CD14-positive monocyte (primary cell): Measurements from ENCODE around the gene HK3. TPM values are rescaled to one million over a fixed set of nuclear protein-coding genes. Genes with fewer than 3 reads are reported as not detected.

Experiments
- DNase-seq, 3 donors: peaks; one replicate each; pipeline ENCODE4 v3.0.0-alpha.2; 2011 to 2022
- H2AFZ ChIP-seq: 2 replicates; pipeline ENCODE4 v1.6.0; 2012; ENCODE audit warnings: mild to moderate bottlenecking, low read depth, low read length, inconsistent platforms; ENCODE audit not compliant: insufficient read depth, poor library complexity, severe bottlenecking
- H3K27ac ChIP-seq, 2 donors: 1 replicate in 1 of 2; 2 replicates in 1 of 2; pipeline ENCODE4 v1.5.1; 2012 to 2013; ENCODE audit warnings: low read length in 2 of 2, control low read depth in 1 of 2, inconsistent platforms in 1 of 2, low read depth in 1 of 2, mild to moderate bottlenecking in 1 of 2
- H3K27me3 ChIP-seq, 2 donors: one replicate each; pipeline versions ENCODE4 v1.6.0 to v1.6.1; 2011 to 2013; ENCODE audit warnings: low read length in 2 of 2; ENCODE audit not compliant: control insufficient read depth in 2 of 2, insufficient read depth in 2 of 2
- H3K36me3 ChIP-seq, 2 donors: replicated peaks in 1 of 2; 1 replicate in 1 of 2; 2 replicates in 1 of 2; pipeline versions ENCODE4 v1.5.1 to v1.6.1; 2012 to 2013; ENCODE audit warnings: low read length in 2 of 2, control low read depth in 1 of 2, inconsistent platforms in 1 of 2, mild to moderate bottlenecking in 1 of 2; ENCODE audit not compliant: insufficient read depth in 2 of 2, control insufficient read depth in 1 of 2
- H3K4me1 ChIP-seq, 2 donors: 1 replicate in 1 of 2; 2 replicates in 1 of 2; pipeline versions ENCODE4 v1.5.1 to v1.6.1; 2012 to 2013; ENCODE audit warnings: low read length in 2 of 2, control low read depth in 1 of 2, inconsistent platforms in 1 of 2, mild to moderate bottlenecking in 1 of 2, moderate library complexity in 1 of 2; ENCODE audit not compliant: insufficient read depth in 2 of 2, control insufficient read depth in 1 of 2
- H3K4me2 ChIP-seq: replicated peaks from 2 replicates; pipeline ENCODE3; 2012; ENCODE audit warnings: low read length, moderate library complexity, mild to moderate bottlenecking; ENCODE audit not compliant: poor library complexity, severe bottlenecking; ENCODE audit errors: extremely low read depth
- H3K4me3 ChIP-seq, 3 experiments: fragments of 200-600 bp in 1 of 3; sonication (generic) in 1 of 3; replicated peaks in 1 of 3; 1 replicate in 2 of 3; 2 replicates in 1 of 3; pipeline ENCODE4 v1.5.1; 2011 to 2013; ENCODE audit warnings: low read length in 3 of 3, mild to moderate bottlenecking in 3 of 3, control low read depth in 2 of 3, low read depth in 2 of 3, inconsistent platforms in 1 of 3, moderate library complexity in 1 of 3
- H3K79me2 ChIP-seq: 2 replicates; pipeline ENCODE4 v1.6.0; 2012; ENCODE audit warnings: mild to moderate bottlenecking, control low read depth, inconsistent platforms, low read length, moderate library complexity; ENCODE audit not compliant: insufficient read depth
- H3K9ac ChIP-seq: 2 replicates; pipeline ENCODE4 v1.6.0; 2017; ENCODE audit warnings: low read length, mild to moderate bottlenecking; ENCODE audit not compliant: insufficient read depth, poor library complexity, severe bottlenecking
- H3K9me3 ChIP-seq, 2 donors: replicated peaks in 1 of 2; 1 replicate in 1 of 2; 2 replicates in 1 of 2; pipeline versions ENCODE4 v1.5.1 to v1.6.1; 2012 to 2013; ENCODE audit warnings: low read length in 2 of 2, control low read depth in 1 of 2; ENCODE audit not compliant: control insufficient read depth in 1 of 2, insufficient read depth in 1 of 2
- H4K20me1 ChIP-seq: 2 replicates; pipeline ENCODE4 v1.6.0; 2012; ENCODE audit warnings: mild to moderate bottlenecking, low read length, control low read depth, moderate library complexity; ENCODE audit not compliant: insufficient read depth
- H3K27ac Mint-ChIP-seq, 7 donors: one replicate each; pipeline ENCODE4 v1.8.0; 2020; ENCODE audit warnings: mild to moderate bottlenecking in 7 of 7, mixed read lengths in 7 of 7, moderate library complexity in 6 of 7, inconsistent platforms in 2 of 7
- H3K27me3 Mint-ChIP-seq, 3 donors: one replicate each; pipeline ENCODE4 v1.8.0; 2021 to 2022; ENCODE audit warnings: low read depth in 3 of 3, mild to moderate bottlenecking in 3 of 3, mixed read lengths in 3 of 3, moderate library complexity in 3 of 3, inconsistent platforms in 1 of 3
- H3K36me3 Mint-ChIP-seq, 2 donors: one replicate each; pipeline ENCODE4 v1.8.0; 2020; ENCODE audit warnings: mixed read lengths in 2 of 2, inconsistent platforms in 1 of 2, mild to moderate bottlenecking in 1 of 2
- H3K4me1 Mint-ChIP-seq: one replicate; pipeline ENCODE4 v1.8.0; 2020; ENCODE audit warnings: mild to moderate bottlenecking, mixed read lengths
- H3K4me3 Mint-ChIP-seq, 2 donors: one replicate each; pipeline ENCODE4 v1.8.0; 2020; ENCODE audit warnings: mild to moderate bottlenecking in 2 of 2, mixed read lengths in 2 of 2, moderate library complexity in 1 of 2
- H3K9me3 Mint-ChIP-seq, 7 donors: one replicate each; pipeline ENCODE4 v1.8.0; 2020 to 2022; ENCODE audit warnings: mixed read lengths in 7 of 7, mild to moderate bottlenecking in 6 of 7, moderate library complexity in 6 of 7, inconsistent platforms in 2 of 7
- WGBS: methylation state at CpG from one replicate; pipeline ENCODE4 v1.1.5; 2013; ENCODE audit warnings: missing lambda C conversion rate; ENCODE audit not compliant: insufficient coverage; 5-methylcytosine and 5-hydroxymethylcytosine counted together
- intact Hi-C, 2 donors: fragments of 100-400 bp; cut with micrococcal nuclease; formaldehyde crosslinking; loops; one replicate each; pipeline versions ENCODE4 v1.15.0 to v1.15.1; 2023
- polyA plus RNA-seq, 3 donors: library from polyadenylated mRNA; depleted of rRNA in 1 of 3; unstranded in 2 of 3; stranded (reverse) in 1 of 3; fragments of 300-500 nt in 2 of 3; fragments of >200 nt in 1 of 3; fragmentation: Illumina TruSeq in 2 of 3; gene quantifications; 1 replicate in 2 of 3; 2 replicates in 1 of 3; pipeline ENCODE4 v1.2.3, GENCODE V29; 2012 to 2021
- TF ChIP-seq, protein P1 (sequence below): fragments of 200-600 bp; IDR thresholded peaks from one replicate; pipeline ENCODE4 v1.8.0; 2022; ENCODE audit warnings: antibody characterized with exemption, mild to moderate bottlenecking

HK3 gene
- polyA plus RNA-seq, 3 donors, result 174 to 988 (median 204) TPM

DNA sequence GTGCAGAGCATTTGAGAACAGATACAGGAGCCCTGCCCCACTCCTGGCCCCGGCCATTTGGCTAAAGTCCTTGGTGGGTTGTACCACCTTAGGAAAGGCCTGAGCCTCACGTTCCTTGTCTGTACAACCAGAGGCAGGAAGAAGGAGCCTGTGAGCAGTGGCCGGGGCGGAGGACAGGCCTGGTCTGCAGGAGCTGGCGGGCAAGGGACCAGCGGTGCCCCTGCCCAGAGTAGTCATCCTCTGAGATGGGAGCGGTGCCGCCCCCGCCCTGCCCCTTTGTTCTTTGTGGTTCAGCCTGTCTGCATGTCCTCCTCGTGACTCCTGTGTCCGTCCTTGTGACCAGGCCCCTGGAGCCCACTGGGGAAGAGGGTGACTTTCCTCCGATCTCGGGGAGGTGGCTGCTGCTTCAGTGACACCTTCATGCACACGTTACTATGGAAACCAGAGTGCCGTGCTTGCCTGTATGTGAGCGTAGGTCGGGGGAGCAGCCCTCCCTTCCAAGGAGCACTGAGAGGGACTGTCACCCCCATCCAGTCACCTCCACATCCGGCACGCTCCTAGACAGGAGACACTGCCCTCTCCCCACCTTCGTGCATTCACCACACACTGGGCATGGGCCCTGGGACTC is 45.9 kb downstream of the HK3 start:
- Mint-ChIP-seq H3K4me1 (no peaks in the 10 kb centered on the region), H3K36me3 (no peaks in the 10 kb centered on the region), H3K4me3 (no peak overlapping the region), H3K27ac (no peak overlapping the region), H3K9me3 (peaks cover 0 to 3% (median under 1%) of the 10 kb centered on the region in 7 donors), H3K27me3 (peaks cover 8 to 14% (median 14%) of the 10 kb centered on the region in 3 donors)
- Histone ChIP-seq H3K4me1 (no peaks in the 10 kb centered on the region), H2AFZ (no peak overlapping the region), H3K79me2 (no peaks in the 10 kb centered on the region), H4K20me1 (no peaks in the 10 kb centered on the region), H3K9me3 (no peaks in the 10 kb centered on the region), H3K27me3 (no peaks in the 10 kb centered on the region), H3K4me2 (no peak overlapping the region), H3K36me3 (no peaks in the 10 kb centered on the region), H3K27ac (no peak overlapping the region), H3K4me3 (no peak overlapping the region), H3K9ac (no peak overlapping the region)
- no peak for DNase-seq
- TF ChIP-seq, protein P1, sequence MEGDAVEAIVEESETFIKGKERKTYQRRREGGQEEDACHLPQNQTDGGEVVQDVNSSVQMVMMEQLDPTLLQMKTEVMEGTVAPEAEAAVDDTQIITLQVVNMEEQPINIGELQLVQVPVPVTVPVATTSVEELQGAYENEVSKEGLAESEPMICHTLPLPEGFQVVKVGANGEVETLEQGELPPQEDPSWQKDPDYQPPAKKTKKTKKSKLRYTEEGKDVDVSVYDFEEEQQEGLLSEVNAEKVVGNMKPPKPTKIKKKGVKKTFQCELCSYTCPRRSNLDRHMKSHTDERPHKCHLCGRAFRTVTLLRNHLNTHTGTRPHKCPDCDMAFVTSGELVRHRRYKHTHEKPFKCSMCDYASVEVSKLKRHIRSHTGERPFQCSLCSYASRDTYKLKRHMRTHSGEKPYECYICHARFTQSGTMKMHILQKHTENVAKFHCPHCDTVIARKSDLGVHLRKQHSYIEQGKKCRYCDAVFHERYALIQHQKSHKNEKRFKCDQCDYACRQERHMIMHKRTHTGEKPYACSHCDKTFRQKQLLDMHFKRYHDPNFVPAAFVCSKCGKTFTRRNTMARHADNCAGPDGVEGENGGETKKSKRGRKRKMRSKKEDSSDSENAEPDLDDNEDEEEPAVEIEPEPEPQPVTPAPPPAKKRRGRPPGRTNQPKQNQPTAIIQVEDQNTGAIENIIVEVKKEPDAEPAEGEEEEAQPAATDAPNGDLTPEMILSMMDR, result no peak
- intact Hi-C loops, result no loop called here
- 84% methylated on average over 13 of the region's 20 CpGs for WGBS

DNA sequence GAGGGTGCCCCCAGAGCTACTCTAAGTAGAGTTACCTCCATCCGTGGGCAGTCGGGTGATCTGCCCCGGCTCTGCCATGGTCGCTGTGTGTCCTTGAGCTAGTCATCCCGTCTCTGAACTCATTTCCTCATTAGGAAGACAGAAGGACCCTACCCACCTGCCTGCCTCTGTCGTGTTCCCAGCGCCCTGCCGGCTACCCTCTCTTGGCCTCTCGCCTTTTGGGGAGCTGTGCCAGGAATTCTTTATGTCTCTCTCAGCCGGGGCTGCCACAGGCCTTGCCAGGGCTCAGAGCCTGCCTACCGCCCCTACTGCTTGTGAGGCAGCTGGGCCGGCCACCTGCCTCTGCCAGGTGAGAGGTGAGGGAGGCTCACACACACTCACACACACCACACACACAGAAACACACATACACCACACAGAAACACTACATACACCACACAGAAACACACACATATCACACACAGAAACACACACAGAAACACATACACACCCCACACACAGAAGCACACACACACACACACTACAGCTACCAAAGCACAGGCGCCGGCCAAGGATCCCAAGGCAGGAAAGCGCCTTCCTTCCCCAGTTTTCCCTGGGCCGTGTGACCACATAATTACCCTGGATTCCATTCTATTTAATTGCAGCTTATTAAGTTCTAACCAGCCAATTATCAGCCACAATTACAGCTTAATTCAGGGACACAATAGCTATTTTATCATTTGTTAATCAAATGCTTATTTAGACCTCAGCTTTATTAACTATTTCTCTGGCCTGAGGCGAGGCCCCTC is 47.1 kb downstream of the HK3 start:
- no peaks in the 10 kb centered on the region for H4K20me1 ChIP-seq
- no peak overlapping the region for H3K4me3 Mint-ChIP-seq
- H3K9me3 ChIP-seq, result no peaks in the 10 kb centered on the region
- H3K4me3 ChIP-seq, result no peak overlapping the region
- H3K36me3 ChIP-seq, result no peaks in the 10 kb centered on the region
- H3K4me1 ChIP-seq, result no peaks in the 10 kb centered on the region
- H3K27me3 Mint-ChIP-seq, result peaks cover 14 to 22% (median 16%) of the 10 kb centered on the region in 3 donors
- intact Hi-C loops, result no loop called here
- TF ChIP-seq, protein P1, result no peak
- no peaks in the 10 kb centered on the region for H3K4me1 Mint-ChIP-seq
- 86% methylated on average over 16 of the region's 17 CpGs for WGBS
- H3K27ac Mint-ChIP-seq, result peak overlapping the region in 3 of 7 donors; percentile 3 to 33 (median 27)
- no peak overlapping the region for H2AFZ ChIP-seq
- no peak overlapping the region for H3K9ac ChIP-seq
- no peak overlapping the region for H3K4me2 ChIP-seq
- H3K79me2 ChIP-seq, result no peaks in the 10 kb centered on the region
- no peaks in the 10 kb centered on the region for H3K36me3 Mint-ChIP-seq
- H3K9me3 Mint-ChIP-seq, result no peaks in the 10 kb centered on the region
- H3K27me3 ChIP-seq, result peaks cover 0 to 4% of the 10 kb centered on the region in 2 donors
- no peak for DNase-seq
- no peak overlapping the region for H3K27ac ChIP-seq
